ENCODE results near the gene ZNRF1. TPM values are rescaled to one million over a fixed set of nuclear protein-coding genes. Genes with fewer than 3 reads are reported as not detected.

ZNRF1 gene
- total and polyA plus RNA-seq, 2 of the 13 experiments (the other 11 are each of a cell fraction or from before 2014, with no cell fraction given) = 43.9 to 58.7 TPM

DNA sequence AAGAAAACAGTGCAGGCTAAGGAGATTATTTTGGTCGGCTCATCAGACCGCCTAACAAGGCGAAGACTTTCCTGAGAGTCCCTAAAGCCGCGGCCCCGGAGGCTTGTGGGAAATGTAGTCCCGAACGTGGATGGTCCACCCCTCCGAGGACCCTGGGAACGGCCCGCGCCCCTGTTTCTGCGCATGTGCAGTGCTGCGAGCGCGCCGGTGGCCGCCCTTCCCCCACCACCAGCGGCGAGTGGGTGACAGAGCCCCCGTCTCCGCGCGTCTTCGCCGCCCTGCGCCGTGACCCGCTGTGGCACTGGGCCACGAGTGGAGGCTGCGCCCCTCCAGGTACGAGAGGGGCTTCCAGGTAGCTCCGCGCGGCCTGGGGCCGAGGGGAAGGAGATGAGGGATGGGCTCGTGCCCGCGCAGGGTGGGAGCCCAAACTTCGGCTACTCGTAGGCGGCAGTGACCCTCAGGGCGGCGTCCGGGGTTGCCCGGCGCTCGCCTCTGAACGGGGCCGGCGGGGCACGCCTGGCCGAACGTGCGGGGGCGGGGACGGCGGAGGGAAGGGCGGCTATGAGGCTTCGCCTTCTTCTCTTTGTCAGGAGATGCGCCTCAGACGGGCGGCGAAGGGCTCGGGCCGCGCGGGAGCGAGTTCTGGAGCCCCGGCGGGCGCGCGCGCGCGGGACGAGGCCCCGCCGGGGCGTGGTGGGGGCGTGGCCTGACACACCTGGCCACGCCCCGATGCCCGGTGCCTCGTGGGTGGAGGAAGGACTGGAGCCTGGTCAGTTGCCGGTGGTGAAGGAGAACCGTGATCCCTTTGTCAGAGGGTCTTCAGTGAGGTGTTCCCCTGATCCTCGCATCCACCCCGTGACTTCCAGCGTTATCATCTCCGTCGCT is 149.7 kb downstream of the ZNRF1 start, which contains the start of gene ZFP1 (continued):
- TF ChIP-seq RXRA (CRISPR knock-in tag; IDR thresholded peaks at IDR 0.05) = peak; percentile 92
- no peak for TF ChIP-seq DNMT3B (CRISPR knock-in tag; conservative IDR thresholded peaks at IDR 0.05)
- TF ChIP-seq, protein P1, sequence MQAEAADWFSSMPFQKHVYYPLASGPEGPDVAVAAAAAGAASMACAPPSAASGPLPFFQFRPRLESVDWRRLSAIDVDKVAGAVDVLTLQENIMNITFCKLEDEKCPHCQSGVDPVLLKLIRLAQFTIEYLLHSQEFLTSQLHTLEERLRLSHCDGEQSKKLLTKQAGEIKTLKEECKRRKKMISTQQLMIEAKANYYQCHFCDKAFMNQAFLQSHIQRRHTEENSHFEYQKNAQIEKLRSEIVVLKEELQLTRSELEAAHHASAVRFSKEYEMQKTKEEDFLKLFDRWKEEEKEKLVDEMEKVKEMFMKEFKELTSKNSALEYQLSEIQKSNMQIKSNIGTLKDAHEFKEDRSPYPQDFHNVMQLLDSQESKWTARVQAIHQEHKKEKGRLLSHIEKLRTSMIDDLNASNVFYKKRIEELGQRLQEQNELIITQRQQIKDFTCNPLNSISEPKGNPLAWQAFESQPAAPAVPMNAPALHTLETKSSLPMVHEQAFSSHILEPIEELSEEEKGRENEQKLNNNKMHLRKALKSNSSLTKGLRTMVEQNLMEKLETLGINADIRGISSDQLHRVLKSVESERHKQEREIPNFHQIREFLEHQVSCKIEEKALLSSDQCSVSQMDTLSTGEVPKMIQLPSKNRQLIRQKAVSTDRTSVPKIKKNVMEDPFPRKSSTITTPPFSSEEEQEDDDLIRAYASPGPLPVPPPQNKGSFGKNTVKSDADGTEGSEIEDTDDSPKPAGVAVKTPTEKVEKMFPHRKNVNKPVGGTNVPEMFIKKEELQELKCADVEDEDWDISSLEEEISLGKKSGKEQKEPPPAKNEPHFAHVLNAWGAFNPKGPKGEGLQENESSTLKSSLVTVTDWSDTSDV (CRISPR knock-in tag; IDR thresholded peaks at IDR 0.05) = 0 out of 2 replicates have a peak, but pooled peaks have one; percentile 20
- no peak for TF ChIP-seq ZNF24 (IDR thresholded peaks at IDR 0.05)
- 0 out of 2 replicates have a peak, but pooled peaks have one; percentile 39 for TF ChIP-seq FOSL1 (CRISPR knock-in tag; IDR thresholded peaks at IDR 0.05; ENCODE audit: borderline replicate concordance)
- TF ChIP-seq ZNF572 (CRISPR knock-in tag; IDR thresholded peaks at IDR 0.05) = no peak; the same call in 1 of the 2 replicates
- peak; percentile 77 for TF ChIP-seq HDAC2 (CRISPR knock-in tag; IDR thresholded peaks at IDR 0.05)
- peak; percentile 93 for TF ChIP-seq ZNF225 (CRISPR knock-in tag; IDR thresholded peaks at IDR 0.05)
- peak; percentile 46 to 55; a peak in 3 of 4 replicates for TF ChIP-seq NR2F1 (CRISPR knock-in tag; IDR thresholded peaks at IDR 0.05)
- peak; percentile 89; the same call in 1 of the 2 replicates for TF ChIP-seq ZNF367 (CRISPR knock-in tag; IDR thresholded peaks at IDR 0.05; ENCODE audit: borderline replicate concordance)
- peak; percentile 74; the same call in 1 of the 2 replicates for TF ChIP-seq ZNF746 (CRISPR knock-in tag; IDR thresholded peaks at IDR 0.05)
- TF ChIP-seq GPN1 (CRISPR knock-in tag; IDR thresholded peaks at IDR 0.05; ENCODE audit: borderline replicate concordance) = peak; percentile 93
- no peak for TF ChIP-seq HNRNPUL1 (IDR thresholded peaks at IDR 0.05; ENCODE audit: low read depth, low read length)
- TF ChIP-seq, protein P2, sequence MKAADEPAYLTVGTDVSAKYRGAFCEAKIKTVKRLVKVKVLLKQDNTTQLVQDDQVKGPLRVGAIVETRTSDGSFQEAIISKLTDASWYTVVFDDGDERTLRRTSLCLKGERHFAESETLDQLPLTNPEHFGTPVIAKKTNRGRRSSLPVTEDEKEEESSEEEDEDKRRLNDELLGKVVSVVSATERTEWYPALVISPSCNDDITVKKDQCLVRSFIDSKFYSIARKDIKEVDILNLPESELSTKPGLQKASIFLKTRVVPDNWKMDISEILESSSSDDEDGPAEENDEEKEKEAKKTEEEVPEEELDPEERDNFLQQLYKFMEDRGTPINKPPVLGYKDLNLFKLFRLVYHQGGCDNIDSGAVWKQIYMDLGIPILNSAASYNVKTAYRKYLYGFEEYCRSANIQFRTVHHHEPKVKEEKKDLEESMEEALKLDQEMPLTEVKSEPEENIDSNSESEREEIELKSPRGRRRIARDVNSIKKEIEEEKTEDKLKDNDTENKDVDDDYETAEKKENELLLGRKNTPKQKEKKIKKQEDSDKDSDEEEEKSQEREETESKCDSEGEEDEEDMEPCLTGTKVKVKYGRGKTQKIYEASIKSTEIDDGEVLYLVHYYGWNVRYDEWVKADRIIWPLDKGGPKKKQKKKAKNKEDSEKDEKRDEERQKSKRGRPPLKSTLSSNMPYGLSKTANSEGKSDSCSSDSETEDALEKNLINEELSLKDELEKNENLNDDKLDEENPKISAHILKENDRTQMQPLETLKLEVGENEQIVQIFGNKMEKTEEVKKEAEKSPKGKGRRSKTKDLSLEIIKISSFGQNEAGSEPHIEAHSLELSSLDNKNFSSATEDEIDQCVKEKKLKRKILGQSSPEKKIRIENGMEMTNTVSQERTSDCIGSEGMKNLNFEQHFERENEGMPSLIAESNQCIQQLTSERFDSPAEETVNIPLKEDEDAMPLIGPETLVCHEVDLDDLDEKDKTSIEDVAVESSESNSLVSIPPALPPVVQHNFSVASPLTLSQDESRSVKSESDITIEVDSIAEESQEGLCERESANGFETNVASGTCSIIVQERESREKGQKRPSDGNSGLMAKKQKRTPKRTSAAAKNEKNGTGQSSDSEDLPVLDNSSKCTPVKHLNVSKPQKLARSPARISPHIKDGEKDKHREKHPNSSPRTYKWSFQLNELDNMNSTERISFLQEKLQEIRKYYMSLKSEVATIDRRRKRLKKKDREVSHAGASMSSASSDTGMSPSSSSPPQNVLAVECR (CRISPR knock-in tag; IDR thresholded peaks at IDR 0.05; ENCODE audit: borderline replicate concordance) = peak; percentile 97
- no peak for TF ChIP-seq NFIB (CRISPR knock-in tag; IDR thresholded peaks at IDR 0.05; ENCODE audit: borderline replicate concordance)
- no peak for TF ChIP-seq ZNF207 (IDR thresholded peaks at IDR 0.05; ENCODE audit: borderline replicate concordance)
- TF ChIP-seq GTF3A (CRISPR knock-in tag; conservative IDR thresholded peaks at IDR 0.05) = 0 out of 2 replicates have a peak, but pooled peaks have one; percentile 25
- TF ChIP-seq, protein P3, sequence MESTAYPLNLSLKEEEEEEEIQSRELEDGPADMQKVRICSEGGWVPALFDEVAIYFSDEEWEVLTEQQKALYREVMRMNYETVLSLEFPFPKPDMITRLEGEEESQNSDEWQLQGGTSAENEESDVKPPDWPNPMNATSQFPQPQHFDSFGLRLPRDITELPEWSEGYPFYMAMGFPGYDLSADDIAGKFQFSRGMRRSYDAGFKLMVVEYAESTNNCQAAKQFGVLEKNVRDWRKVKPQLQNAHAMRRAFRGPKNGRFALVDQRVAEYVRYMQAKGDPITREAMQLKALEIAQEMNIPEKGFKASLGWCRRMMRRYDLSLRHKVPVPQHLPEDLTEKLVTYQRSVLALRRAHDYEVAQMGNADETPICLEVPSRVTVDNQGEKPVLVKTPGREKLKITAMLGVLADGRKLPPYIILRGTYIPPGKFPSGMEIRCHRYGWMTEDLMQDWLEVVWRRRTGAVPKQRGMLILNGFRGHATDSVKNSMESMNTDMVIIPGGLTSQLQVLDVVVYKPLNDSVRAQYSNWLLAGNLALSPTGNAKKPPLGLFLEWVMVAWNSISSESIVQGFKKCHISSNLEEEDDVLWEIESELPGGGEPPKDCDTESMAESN (CRISPR knock-in tag; conservative IDR thresholded peaks at IDR 0.05) = peak; percentile 97
- peak; percentile 95 for TF ChIP-seq YEATS4 (CRISPR knock-in tag; IDR thresholded peaks at IDR 0.05; ENCODE audit: borderline replicate concordance)
- no peak for TF ChIP-seq ZNF549 (CRISPR knock-in tag; IDR thresholded peaks at IDR 0.05)
- TF ChIP-seq MXI1 (IDR thresholded peaks at IDR 0.05; ENCODE audit: borderline replicate concordance, low read depth, low read length) = peak; percentile 87; the same call in 1 of the 3 replicates

All from HepG2 (cell line).